GDM1 (cell line): ENCODE measurements around the gene ATP5F1C.

Source experiments
- DNase-seq: peaks from one replicate; lab custom pipeline; 2025; lab: John Stamatoyannopoulos, UW

The ATP5F1C gene

DNA sequence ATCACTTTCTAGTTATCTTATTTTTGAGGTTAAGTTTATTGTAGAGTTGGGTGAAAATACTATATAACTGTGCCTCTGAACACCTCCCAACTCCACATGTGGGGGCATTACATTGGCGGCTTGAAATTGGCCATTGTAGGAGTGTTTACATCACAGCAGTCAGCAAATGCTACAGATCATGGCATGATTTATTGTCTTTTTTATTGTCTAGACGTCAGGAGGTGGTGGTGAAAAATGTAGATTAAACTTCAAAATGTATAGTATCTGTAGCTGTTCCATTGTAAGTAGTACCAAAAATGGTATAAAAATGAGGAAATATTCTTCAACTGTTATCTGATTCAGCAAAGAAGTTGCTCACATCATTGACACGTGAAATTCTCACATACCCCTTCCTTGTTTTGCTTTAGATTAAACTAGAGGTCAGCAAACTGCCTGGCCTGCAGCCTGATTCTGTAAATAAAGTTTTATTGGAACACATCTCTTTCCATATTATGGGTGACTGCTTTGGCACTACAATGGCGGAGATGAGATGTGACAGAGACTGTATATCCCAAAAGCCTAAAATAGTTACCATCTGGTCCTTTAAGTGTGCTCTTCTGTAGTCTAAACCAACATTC is 65.4 kb downstream of the ATP5F1C start:
- no peak for DNase-seq

GRCh38 chr10:7853890-7854289 is 65.9 kb downstream of the ATP5F1C start:
- no peak for DNase-seq

GRCh38 chr10:7855205-7855604 is 67.2 kb downstream of the ATP5F1C start:
- no peak for DNase-seq

GRCh38 chr10:7856678-7857077 is 68.7 kb downstream of the ATP5F1C start:
- DNase-seq, result no peak

DNA sequence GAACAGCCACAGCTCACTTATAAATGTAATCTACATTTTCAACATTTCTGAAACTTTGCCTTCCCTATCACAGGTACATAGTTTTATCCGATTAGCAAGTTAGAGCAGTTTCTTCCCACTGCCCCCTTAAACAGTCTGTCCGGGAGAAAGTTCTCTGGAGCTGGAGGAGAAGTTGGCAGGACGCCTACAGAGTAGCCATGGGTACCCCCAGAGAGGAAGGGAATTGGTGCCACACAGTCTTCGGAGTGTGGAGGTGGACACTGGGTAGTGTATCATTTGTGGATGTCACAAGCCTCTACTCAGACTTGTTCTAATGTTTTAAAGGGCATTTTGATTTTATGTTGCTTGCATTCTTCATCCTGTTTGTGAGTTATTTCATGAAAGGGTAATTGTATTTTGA is 69.3 kb downstream of the ATP5F1C start:
- no peak for DNase-seq
